IMR-90 (cell line): ENCODE results near the gene MAEA. TPM values are rescaled to one million over a fixed set of nuclear protein-coding genes. Genes with fewer than 3 reads are reported as not detected.

Experiments
- ATAC-seq: fragments of 200-7000 bp; cut with Tn5 transposase; 2 replicates; pipeline ENCODE4 v1.9.1; 2020; ENCODE audit warnings: low read depth, mild to moderate bottlenecking, moderate library complexity
- BruUV-seq: library from RNA; stranded (reverse); fragments of 400-500 nt; replicated peaks from 2 replicates; lab custom pipeline; 2021; lab: Mats Ljungman, UMichigan
- CTCF ChIA-PET: fragments of 300-600 bp; formaldehyde crosslinking; extraction: SDS; loops from one replicate; lab custom pipeline; 2021; ENCODE audit warnings: antibody characterized with exemption; lab: Yijun Ruan, JAX
- POLR2A ChIA-PET: fragments of 300-600 bp; sonication (Branson Sonifier 250); formaldehyde crosslinking; loops from one replicate; lab custom pipeline; 2022; ENCODE audit warnings: antibody characterized with exemption; ENCODE audit not compliant: unreplicated experiment; lab: Charles Lee
- DNase-seq: peaks from one replicate; pipeline ENCODE4 v3.0.0; 2013
- H2AFZ ChIP-seq: replicated peaks from 2 replicates; pipeline ENCODE3; 2013; ENCODE audit warnings: low read length, mild to moderate bottlenecking; ENCODE audit not compliant: poor library complexity
- H2AK5ac ChIP-seq: 2 replicates; pipeline ENCODE4 v1.6.1; 2013; ENCODE audit warnings: low read depth, low read length, inconsistent platforms
- H2AK9ac ChIP-seq: replicated peaks from 2 replicates; pipeline ENCODE3; 2013; ENCODE audit warnings: mild to moderate bottlenecking, low read depth, low read length, moderate library complexity; ENCODE audit not compliant: poor library complexity
- H2BK120ac ChIP-seq: 2 replicates; pipeline ENCODE4 v1.6.1; 2013; ENCODE audit warnings: low read depth, low read length, inconsistent platforms
- H2BK15ac ChIP-seq: 3 replicates; pipeline ENCODE4 v1.6.1; 2013; ENCODE audit warnings: low read depth, low read length, inconsistent platforms
- H2BK20ac ChIP-seq: 2 replicates; pipeline ENCODE4 v1.6.1; 2013; ENCODE audit warnings: low read depth, mild to moderate bottlenecking, inconsistent platforms, low read length, moderate library complexity
- H2BK5ac ChIP-seq: 2 replicates; pipeline ENCODE4 v1.6.1; 2013; ENCODE audit warnings: mild to moderate bottlenecking, low read depth, low read length, inconsistent platforms; ENCODE audit not compliant: poor library complexity, severe bottlenecking
- H3K14ac ChIP-seq: replicated peaks from 2 replicates; pipeline ENCODE4 v1.6.1; 2013; ENCODE audit warnings: low read depth, low read length, inconsistent platforms
- H3K18ac ChIP-seq: 2 replicates; pipeline ENCODE4 v1.6.1; 2013; ENCODE audit warnings: low read depth, low read length, control low read depth
- H3K23ac ChIP-seq: 2 replicates; pipeline ENCODE4 v1.6.1; 2013; ENCODE audit warnings: low read depth, low read length, inconsistent platforms
- H3K27ac ChIP-seq: 2 replicates; pipeline ENCODE4 v1.5.1; 2013; ENCODE audit warnings: mild to moderate bottlenecking, control low read depth, low read length; ENCODE audit not compliant: insufficient read depth
- H3K27me3 ChIP-seq: 2 replicates; pipeline ENCODE4 v1.6.1; 2013; ENCODE audit warnings: low read length; ENCODE audit not compliant: control insufficient read depth, insufficient read depth
- H3K36me3 ChIP-seq: 2 replicates; pipeline ENCODE4 v1.6.1; 2013; ENCODE audit warnings: low read length, mixed read lengths; ENCODE audit not compliant: control insufficient read depth, insufficient read depth
- H3K4ac ChIP-seq: 2 replicates; pipeline ENCODE4 v1.6.1; 2013; ENCODE audit warnings: low read depth, low read length, inconsistent platforms
- H3K4me1 ChIP-seq: 2 replicates; pipeline ENCODE4 v1.6.1; 2013; ENCODE audit warnings: low read length, mixed read lengths; ENCODE audit not compliant: control insufficient read depth, insufficient read depth
- H3K4me2 ChIP-seq: 2 replicates; pipeline ENCODE4 v1.6.1; 2013; ENCODE audit warnings: low read depth, mild to moderate bottlenecking, control low read depth, low read length, moderate library complexity
- H3K4me3 ChIP-seq: 2 replicates; pipeline ENCODE4 v1.5.1; 2013; ENCODE audit warnings: low read depth, mild to moderate bottlenecking, control low read depth, low read length, moderate library complexity; ENCODE audit not compliant: insufficient read depth
- H3K56ac ChIP-seq: 2 replicates; pipeline ENCODE4 v1.6.1; 2013; ENCODE audit warnings: low read length, inconsistent platforms; ENCODE audit not compliant: insufficient read depth; ENCODE audit errors: extremely low read depth
- H3K79me1 ChIP-seq, 2 experiments: 2 replicates each; pipeline ENCODE4 v1.6.1; 2013; ENCODE audit warnings: low read length in 2 of 2, inconsistent platforms in 1 of 2, low read depth in 1 of 2
- H3K9ac ChIP-seq: 2 replicates; pipeline ENCODE4 v1.6.1; 2013; ENCODE audit warnings: low read depth, low read length, control low read depth
- H3K9me1 ChIP-seq: 2 replicates; pipeline ENCODE4 v1.6.1; 2013; ENCODE audit warnings: low read length, inconsistent platforms; ENCODE audit not compliant: insufficient read depth
- H3K9me3 ChIP-seq: 2 replicates; pipeline ENCODE4 v1.6.1; 2013; ENCODE audit warnings: low read length; ENCODE audit not compliant: control insufficient read depth, insufficient read depth
- H4K20me1 ChIP-seq: 2 replicates; pipeline ENCODE4 v1.6.1; 2013; ENCODE audit warnings: low read length, inconsistent platforms; ENCODE audit not compliant: insufficient read depth
- H4K5ac ChIP-seq: 2 replicates; pipeline ENCODE4 v1.6.1; 2013; ENCODE audit warnings: mild to moderate bottlenecking, low read depth, low read length, control low read depth
- H4K8ac ChIP-seq, 2 experiments: 2 replicates each; pipeline ENCODE4 v1.6.1; 2013; ENCODE audit warnings: low read depth in 2 of 2, low read length in 2 of 2, control low read depth in 1 of 2, inconsistent platforms in 1 of 2
- H4K91ac ChIP-seq: 2 replicates; pipeline ENCODE4 v1.6.1; 2013; ENCODE audit warnings: low read depth, low read length, inconsistent platforms; ENCODE audit not compliant: insufficient read depth
- CEBPB ChIP-seq: IDR thresholded peaks from 2 replicates; pipeline ENCODE4 v1.6.1; 2012; ENCODE audit warnings: low read depth, low read length, improper control_type of control experiment
- CHD1 ChIP-seq: IDR thresholded peaks from 2 replicates; pipeline ENCODE4 v1.6.1; 2012; ENCODE audit warnings: low read depth, low read length, improper control_type of control experiment
- FOS ChIP-seq: fragments of 150-350 bp; IDR thresholded peaks from 2 replicates; pipeline ENCODE4 v1.6.1; 2016; ENCODE audit warnings: low read depth, low read length
- MAFK ChIP-seq: IDR thresholded peaks from 2 replicates; pipeline ENCODE4 v1.6.1; 2012; ENCODE audit warnings: low read depth, low read length, improper control_type of control experiment
- MAZ ChIP-seq: IDR thresholded peaks from 2 replicates; pipeline ENCODE4 v1.6.1; 2012; ENCODE audit warnings: low read depth, mild to moderate bottlenecking, low read length, improper control_type of control experiment, moderate library complexity, borderline replicate concordance
- MXI1 ChIP-seq: IDR thresholded peaks from 2 replicates; pipeline ENCODE4 v1.6.1; 2012; ENCODE audit warnings: low read depth, mild to moderate bottlenecking, low read length, moderate library complexity, borderline replicate concordance
- NFE2L2 ChIP-seq: fragments of 150-350 bp; IDR thresholded peaks from 2 replicates; pipeline ENCODE4 v1.6.1; 2016; ENCODE audit warnings: low read depth, mild to moderate bottlenecking, low read length
- RAD21 ChIP-seq: IDR thresholded peaks from 2 replicates; pipeline ENCODE4 v1.6.1; 2012; ENCODE audit warnings: low read length, improper control_type of control experiment
- RFX5 ChIP-seq: IDR thresholded peaks from 2 replicates; pipeline ENCODE4 v1.8.0; 2012; ENCODE audit warnings: low read depth, mild to moderate bottlenecking, low read length, moderate library complexity
- SMC3 ChIP-seq: fragments of 150-350 bp; IDR thresholded peaks from 2 replicates; pipeline ENCODE4 v1.6.1; 2016; ENCODE audit warnings: low read depth, mild to moderate bottlenecking, antibody characterized with exemption, low read length, moderate library complexity
- WGBS, 2 experiments: methylation state at CpG; one replicate each; pipeline versions ENCODE4 v1.1.5 to v1.1.7; 2013; ENCODE audit warnings: missing lambda C conversion rate in 2 of 2; ENCODE audit not compliant: insufficient read length in 1 of 2; ENCODE audit errors: extremely low coverage in 2 of 2; 5-methylcytosine and 5-hydroxymethylcytosine counted together
- dilution Hi-C: fragments of 300-500 bp; cut with HindIII; formaldehyde crosslinking; loops from one replicate; pipeline ENCODE4 v1.14.3; 2018; ENCODE audit warnings: low sequenced_read_pairs; ENCODE audit not compliant: unreplicated experiment
- in situ Hi-C: fragments of 300-500 bp; cut with MboI; formaldehyde crosslinking; loops from 3 replicates; pipeline ENCODE4 v1.14.3; 2019; ENCODE audit warnings: low sequenced_read_pairs, inconsistent platforms, mixed read lengths
- intact Hi-C: fragments of 100-400 bp; cut with micrococcal nuclease; formaldehyde crosslinking; loops from 2 replicates; pipeline ENCODE4 v1.10.0; 2022
- polyA plus RNA-seq, 3 experiments: library from polyadenylated mRNA; depleted of rRNA; stranded (reverse); fragments of >200 nt; gene quantifications; 2 replicates each; pipeline ENCODE4 v1.2.3, GENCODE V29; 2012; ENCODE audit warnings: low replicate concordance in 1 of 3
- total RNA-seq: library from RNA; depleted of rRNA; stranded (reverse); fragments of >200 nt; gene quantifications from 2 replicates; pipeline ENCODE4 v1.2.3, GENCODE V29; 2012

MAEA gene
- total and polyA plus RNA-seq, 2 of the 4 experiments (the other 2 are of a cell fraction) = 61.5 to 108 TPM

DNA sequence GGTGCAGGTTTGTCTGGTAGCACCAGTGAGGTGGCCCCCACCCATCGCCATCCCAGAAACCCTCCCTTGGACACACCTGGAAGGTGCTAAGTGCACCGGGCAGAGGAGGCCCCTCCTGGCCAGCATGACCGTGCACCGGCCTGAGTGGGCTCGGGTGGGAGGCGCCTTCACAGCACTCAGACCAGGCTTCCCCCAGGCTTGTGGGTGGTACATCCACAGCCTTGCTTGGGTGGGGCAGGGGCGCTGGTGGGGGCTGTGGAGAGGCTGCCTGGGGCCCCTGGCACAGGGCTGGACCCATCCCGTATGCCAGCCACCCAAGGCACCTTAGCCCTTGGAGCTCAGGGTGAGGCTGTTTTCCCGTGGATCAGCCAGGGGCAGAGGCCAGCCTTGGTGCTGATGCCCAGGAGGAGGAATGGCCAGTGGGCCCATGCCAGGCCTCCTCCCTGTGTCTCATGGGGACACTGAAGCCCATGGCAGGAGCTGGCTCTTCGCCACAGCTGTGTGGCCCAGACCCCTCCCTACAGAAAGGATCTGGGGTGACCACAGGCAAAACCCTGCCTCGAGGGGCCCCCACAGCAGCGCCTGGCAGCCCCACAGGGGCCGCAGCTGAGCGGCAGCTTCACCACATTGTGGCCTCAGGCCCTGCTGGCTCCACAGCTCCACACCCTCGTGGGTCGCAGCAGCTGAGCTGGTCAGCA is 95.1 kb downstream of the MAEA start:
- peaks cover 2% of the 10 kb centered on the region; the same call in 1 of the 2 replicates for H3K9me3 ChIP-seq
- ChIA-PET POLR2A (no interaction called here), CTCF (no interaction called here)
- ATAC-seq (no peak), DNase-seq (no peak)
- no peaks in the 10 kb centered on the region for H3K79me1 ChIP-seq
- H3K27ac ChIP-seq = no peak overlapping the region
- H2AFZ ChIP-seq = no peak overlapping the region
- no peak overlapping the region for H2BK120ac ChIP-seq
- no peak overlapping the region for H2BK20ac ChIP-seq
- no peak overlapping the region for H3K56ac ChIP-seq
- no peaks in the 10 kb centered on the region for H3K27me3 ChIP-seq
- no peak overlapping the region for H2AK9ac ChIP-seq
- H2AK5ac ChIP-seq = no peak overlapping the region
- H4K8ac ChIP-seq = no peak overlapping the region
- no peaks in the 10 kb centered on the region for H3K4me1 ChIP-seq
- no peak for TF ChIP-seq NFE2L2
- no peak for TF ChIP-seq MAZ
- no peak for TF ChIP-seq MXI1
- TF ChIP-seq RFX5 = no peak
- TF ChIP-seq SMC3 = no peak
- no peak for TF ChIP-seq CEBPB
- TF ChIP-seq FOS = no peak
- TF ChIP-seq CHD1 = no peak
- TF ChIP-seq RAD21 = no peak
- no peak for TF ChIP-seq MAFK
- no peaks in the 10 kb centered on the region for H3K9me1 ChIP-seq
- no peak overlapping the region for H3K4me2 ChIP-seq
- H3K4me3 ChIP-seq = no peak overlapping the region
- H4K20me1 ChIP-seq = no peaks in the 10 kb centered on the region
- H2BK5ac ChIP-seq = no peak overlapping the region
- H4K91ac ChIP-seq = no peak overlapping the region
- in situ Hi-C loops (no loop called here), dilution Hi-C loops (no loop called here), intact Hi-C loops (no loop called here)
- H3K18ac ChIP-seq = no peak overlapping the region
- H3K14ac ChIP-seq = no peak overlapping the region
- whole genome bisulfite sequencing, 2 experiments = 89% methylated on average over 5 of the region's 16 CpGs; no CpG with 5 or more reads in 1 of the 2 experiments
- H3K9ac ChIP-seq = no peak overlapping the region
- H4K5ac ChIP-seq = no peak overlapping the region
- no peak overlapping the region for H3K23ac ChIP-seq
- no peak overlapping the region for H3K4ac ChIP-seq
- peaks cover 27% of the 10 kb centered on the region for H3K36me3 ChIP-seq
- H2BK15ac ChIP-seq = no peak overlapping the region
- BruUV-seq = no TSS peak
